H1 (cell line): ENCODE results near the gene EPG5. TPM values are rescaled to one million over a fixed set of nuclear protein-coding genes. Genes with fewer than 3 reads are reported as not detected.
"Not testable (repeated sequence)": the region's sequence is repeated elsewhere in the genome, so short reads cannot be mapped to it uniquely, and the experiment has no call there.

Experiments used
- CTCF ChIA-PET: fragments of 300-600 bp; sonication (Branson Sonifier 250); formaldehyde crosslinking; loops from one replicate; lab custom pipeline; 2021; ENCODE audit not compliant: partially characterized antibody; lab: Charles Lee
- POLR2A ChIA-PET: fragments of 300-600 bp; sonication (Branson Sonifier 250); formaldehyde crosslinking; loops from one replicate; lab custom pipeline; 2021; ENCODE audit warnings: inconsistent platforms; ENCODE audit not compliant: partially characterized antibody; lab: Charles Lee
- DNase-seq, 2 experiments: peaks; one replicate each; pipeline versions ENCODE4 v3.0.0 to v3.0.0-alpha.2; 2010 to 2022; ENCODE audit warnings: low spot score in 2 of 2, low read depth in 1 of 2, mixed read lengths in 1 of 2
- FAIRE-seq: peaks from 2 replicates; lab custom pipeline; 2011; peaks lifted over from hg19 to GRCh38; lab: Jason Lieb, UNC
- H2AFZ ChIP-seq: 2 replicates; pipeline ENCODE4 v1.8.1; 2012; ENCODE audit warnings: low read length, inconsistent platforms
- H2AK5ac ChIP-seq: 2 replicates; pipeline ENCODE4 v1.6.1; 2013; ENCODE audit warnings: low read depth, low read length
- H2BK120ac ChIP-seq: replicated peaks from 2 replicates; pipeline ENCODE3; 2013; ENCODE audit warnings: low read depth, low read length, inconsistent platforms
- H2BK12ac ChIP-seq: 2 replicates; pipeline ENCODE4 v1.6.1; 2013; ENCODE audit warnings: low read depth, low read length
- H2BK15ac ChIP-seq: 2 replicates; pipeline ENCODE4 v1.6.1; 2013; ENCODE audit warnings: low read length
- H2BK20ac ChIP-seq: 2 replicates; pipeline ENCODE4 v1.6.1; 2013; ENCODE audit warnings: low read length
- H2BK5ac ChIP-seq: 2 replicates; pipeline ENCODE4 v1.6.1; 2013; ENCODE audit warnings: low read depth, low read length
- H3K14ac ChIP-seq: 2 replicates; pipeline ENCODE4 v1.6.1; 2013; ENCODE audit warnings: inconsistent platforms; ENCODE audit not compliant: insufficient read length
- H3K18ac ChIP-seq: 2 replicates; pipeline ENCODE4 v1.6.1; 2013; ENCODE audit warnings: low read length; ENCODE audit errors: extremely low read depth
- H3K23ac ChIP-seq: 2 replicates; pipeline ENCODE4 v1.6.1; 2013; ENCODE audit warnings: inconsistent platforms; ENCODE audit not compliant: insufficient read length
- H3K23me2 ChIP-seq: 2 replicates; pipeline ENCODE4 v1.6.1; 2013; ENCODE audit warnings: low read depth, low read length
- H3K27ac ChIP-seq: 2 replicates; pipeline ENCODE4 v1.6.1; 2011; ENCODE audit warnings: low read depth, low read length, inconsistent platforms
- H3K27me3 ChIP-seq, 4 experiments: replicated peaks in 1 of 4; 1 replicate in 1 of 4; 2 replicates in 3 of 4; pipeline versions ENCODE4 v1.6.1 to v1.8.1; 2011 to 2013; ENCODE audit warnings: low read length in 3 of 4, mild to moderate bottlenecking in 3 of 4, inconsistent platforms in 2 of 4, mixed read lengths in 2 of 4, moderate library complexity in 1 of 4; ENCODE audit not compliant: control insufficient read depth in 3 of 4, insufficient read depth in 3 of 4; ENCODE audit errors: extremely low read depth in 1 of 4
- H3K36me3 ChIP-seq, 4 experiments: 2 replicates each; pipeline versions ENCODE4 v1.6.1 to v1.8.1; 2011 to 2013; ENCODE audit warnings: mild to moderate bottlenecking in 4 of 4, low read length in 3 of 4, moderate library complexity in 2 of 4, control low read depth in 1 of 4, inconsistent platforms in 1 of 4; ENCODE audit not compliant: insufficient read depth in 4 of 4, control insufficient read depth in 2 of 4
- H3K4ac ChIP-seq: replicated peaks from 2 replicates; pipeline ENCODE3; 2013; ENCODE audit warnings: low read length, low read depth, mixed read lengths, inconsistent platforms; ENCODE audit not compliant: insufficient read length
- H3K4me1 ChIP-seq, 4 experiments: replicated peaks in 1 of 4; 1 replicate in 1 of 4; 2 replicates in 3 of 4; pipeline versions ENCODE4 v1.6.1 to v1.8.1; 2011 to 2013; ENCODE audit warnings: low read length in 3 of 4, inconsistent platforms in 2 of 4, mixed read lengths in 1 of 4; ENCODE audit not compliant: insufficient read depth in 4 of 4, control insufficient read depth in 3 of 4
- H3K4me2 ChIP-seq, 2 experiments: 2 replicates each; pipeline versions ENCODE4 v1.6.1 to v1.8.1; 2011 to 2013; ENCODE audit warnings: low read depth in 2 of 2, low read length in 2 of 2, control low read depth in 1 of 2, inconsistent platforms in 1 of 2, mild to moderate bottlenecking in 1 of 2; ENCODE audit not compliant: insufficient read depth in 1 of 2
- H3K4me3 ChIP-seq, 4 experiments: fragments of 200-600, 300-600 bp in 1 of 4; sonication (generic), shearing (Covaris generic), sonication (Bioruptor Twin) in 1 of 4; 2 replicates each; pipeline versions ENCODE4 v1.5.1 to v1.8.1; 2011 to 2016; ENCODE audit warnings: low read length in 4 of 4, low read depth in 3 of 4, control low read depth in 2 of 4, inconsistent platforms in 2 of 4, mild to moderate bottlenecking in 2 of 4, mixed read lengths in 1 of 4, moderate library complexity in 1 of 4; ENCODE audit not compliant: insufficient read depth in 2 of 4; ENCODE audit errors: extremely low read depth in 1 of 4
- H3K56ac ChIP-seq: replicated peaks from 2 replicates; pipeline ENCODE3; 2013; ENCODE audit warnings: low read depth, mild to moderate bottlenecking, mixed read lengths, low read length, inconsistent platforms; ENCODE audit not compliant: insufficient read length
- H3K79me1 ChIP-seq: 2 replicates; pipeline ENCODE4 v1.6.1; 2013; ENCODE audit warnings: low read depth, low read length, control low read depth
- H3K79me2 ChIP-seq, 2 experiments: 2 replicates each; pipeline versions ENCODE4 v1.6.1 to v1.8.1; 2012 to 2013; ENCODE audit warnings: low read length in 2 of 2, mild to moderate bottlenecking in 2 of 2, inconsistent platforms in 1 of 2; ENCODE audit not compliant: insufficient read depth in 2 of 2, control insufficient read depth in 1 of 2
- H3K9ac ChIP-seq, 4 experiments: replicated peaks in 1 of 4; 1 replicate in 1 of 4; 2 replicates in 3 of 4; pipeline versions ENCODE4 v1.6.1 to v1.8.1; 2011 to 2013; ENCODE audit warnings: low read depth in 3 of 4, low read length in 3 of 4, control low read depth in 2 of 4, mild to moderate bottlenecking in 2 of 4, moderate library complexity in 2 of 4, inconsistent platforms in 1 of 4; ENCODE audit errors: extremely low read depth in 1 of 4
- H3K9me3 ChIP-seq, 2 experiments: 2 replicates each; pipeline versions ENCODE4 v1.6.1 to v1.8.1; 2012 to 2013; ENCODE audit warnings: mild to moderate bottlenecking in 2 of 2, moderate library complexity in 2 of 2, control low read depth in 1 of 2, inconsistent platforms in 1 of 2, low read depth in 1 of 2, low read length in 1 of 2, mixed read lengths in 1 of 2; ENCODE audit not compliant: insufficient read depth in 2 of 2
- H4K20me1 ChIP-seq, 2 experiments: replicated peaks in 1 of 2; 2 replicates each; pipeline versions ENCODE3 to v1.8.1; 2011 to 2013; ENCODE audit warnings: inconsistent platforms in 2 of 2, low read length in 2 of 2, mild to moderate bottlenecking in 1 of 2; ENCODE audit not compliant: insufficient read depth in 2 of 2, control insufficient read depth in 1 of 2
- H4K5ac ChIP-seq: 2 replicates; pipeline ENCODE4 v1.6.1; 2013; ENCODE audit warnings: low read length, low read depth, mixed read lengths, inconsistent platforms; ENCODE audit not compliant: insufficient read length
- H4K8ac ChIP-seq: 2 replicates; pipeline ENCODE4 v1.8.0; 2013; ENCODE audit warnings: mild to moderate bottlenecking, moderate library complexity, low read length, inconsistent platforms; ENCODE audit not compliant: insufficient read depth; ENCODE audit errors: extremely low read depth
- H4K91ac ChIP-seq: replicated peaks from 2 replicates; pipeline ENCODE3; 2013; ENCODE audit warnings: low read length, mixed read lengths, inconsistent platforms; ENCODE audit not compliant: insufficient read length
- CHD1 ChIP-seq: IDR thresholded peaks from 2 replicates; pipeline ENCODE4 v1.6.1; 2012; ENCODE audit warnings: low read depth, low read length, improper control_type of control experiment
- POLR2AphosphoS5 ChIP-seq: IDR thresholded peaks from 2 replicates; pipeline ENCODE4 v1.6.1; 2011; ENCODE audit warnings: low read depth, low read length
- TBP ChIP-seq: IDR thresholded peaks from 2 replicates; pipeline ENCODE4 v1.6.1; 2011; ENCODE audit warnings: low read depth, low read length, improper control_type of control experiment
- WGBS, 2 experiments: shearing (Covaris generic) in 1 of 2; methylation state at CpG; one replicate each; pipeline versions ENCODE4 v1.1.6 to v1.1.7; 2013 to 2015; ENCODE audit warnings: low lambda C conversion rate in 2 of 2, mixed read lengths in 2 of 2, inconsistent platforms in 1 of 2, low coverage in 1 of 2, missing lambda C conversion rate in 1 of 2; ENCODE audit not compliant: insufficient replicate concordance in 2 of 2, insufficient coverage in 1 of 2, insufficient read length in 1 of 2; ENCODE audit errors: extremely low coverage in 1 of 2, missing lambda C conversion rate in 1 of 2; 5-methylcytosine and 5-hydroxymethylcytosine counted together
- polyA plus RNA-seq, 7 experiments: library from polyadenylated mRNA; depleted of rRNA in 3 of 7; stranded (reverse) in 5 of 7; unstranded in 2 of 7; fragments of >200 nt in 5 of 7; fragments of 200-250 nt in 2 of 7; gene quantifications; 1 replicate in 5 of 7; 2 replicates in 1 of 7; 4 replicates in 1 of 7; pipeline versions ENCODE4 v1.2.1 to v1.2.3, GENCODE V29; 2011 to 2013; ENCODE audit warnings: missing spikeins in 2 of 7, mixed read lengths in 2 of 7
- total RNA-seq: library from RNA; stranded (reverse); fragmentation: NEBNext Ultra II Directional; extraction: Animal tissue kit (Norgen Biotek cat#: 25700); gene quantifications from 2 replicates; pipeline ENCODE4 v1.2.1, GENCODE V29; 2021

The EPG5 gene
- total and polyA plus RNA-seq, 2 of the 8 experiments (the other 6 are each of a cell fraction or from before 2014, with no cell fraction given), result 14.1 to 18.3 TPM

GRCh38 chr18:45820106-45820745, 146.9 kb downstream of the EPG5 start (continued):
- TF ChIP-seq POLR2AphosphoS5 (no peak), CHD1 (no peak), TBP (no peak)

- H3K27ac ChIP-seq, H2BK12ac ChIP-seq, H3K79me1 ChIP-seq, FAIRE-seq, H4K8ac ChIP-seq, H4K5ac ChIP-seq, H3K23me2 ChIP-seq, H3K23ac ChIP-seq, DNase-seq, H4K20me1 ChIP-seq, H3K4ac ChIP-seq, H3K14ac ChIP-seq, H4K91ac ChIP-seq, H2BK20ac ChIP-seq, H3K4me2 ChIP-seq, H2BK15ac ChIP-seq, H3K27me3 ChIP-seq, H3K9ac ChIP-seq, H3K56ac ChIP-seq, H2AK5ac ChIP-seq, H3K79me2 ChIP-seq, H3K4me3 ChIP-seq, H2BK5ac ChIP-seq, H3K9me3 ChIP-seq, H2AFZ ChIP-seq, POLR2A ChIA-PET, H3K18ac ChIP-seq, H3K4me1 ChIP-seq, H3K36me3 ChIP-seq, H2BK120ac ChIP-seq: not testable (repeated sequence)
- WGBS, 2 experiments, result 92% methylated on average over 7 of the region's 8 CpGs; no CpG with 5 or more reads in 1 of the 2 experiments
- CTCF ChIA-PET, result interaction anchor here (0.8 kb wide), 1 partner anchor 9 kb away, joined by 5 read pairs; no protein-coding TSS in a partner anchor
Measured at GRCh38 chr18:45818765-45819164, 148.4 kb downstream of the EPG5 start.
